SK-N-MC (cell line): Measurements from ENCODE around the gene PTPRJ.

ENCODE experiments used
- DNase-seq: peaks from one replicate; pipeline ENCODE4 v3.0.0-alpha.2; 2011; ENCODE audit warnings: low read depth, low spot score
- H3K27ac ChIP-seq: fragments of 200-600 bp; sonication (generic); 2 replicates; pipeline ENCODE4 v1.5.1; 2016; ENCODE audit warnings: mixed run types
- H3K36me3 ChIP-seq: fragments of 200-600 bp; sonication (generic); 2 replicates; pipeline ENCODE4 v1.6.1; 2017; ENCODE audit warnings: antibody characterized with exemption, low read length, mixed read lengths; ENCODE audit not compliant: insufficient read depth
- H3K4me3 ChIP-seq: fragments of 200-600 bp; sonication (generic); 2 replicates; pipeline ENCODE4 v1.5.1; 2016
- H3K9ac ChIP-seq: fragments of 200-600 bp; sonication (generic); 2 replicates; pipeline ENCODE4 v1.8.0; 2017; ENCODE audit warnings: mixed run types, mixed read lengths; ENCODE audit not compliant: insufficient read length
- H3K9me3 ChIP-seq: fragments of 200-600 bp; sonication (generic); 2 replicates; pipeline ENCODE4 v1.6.1; 2017; ENCODE audit warnings: low read depth, mild to moderate bottlenecking, antibody characterized with exemption, low read length, moderate library complexity, mixed read lengths
- EZH2 ChIP-seq: fragments of 200-600 bp; sonication (generic); IDR thresholded peaks from one replicate; pipeline ENCODE4 v1.6.1; 2017; ENCODE audit warnings: antibody characterized with exemption
- FOXP2 ChIP-seq: optimal IDR thresholded peaks from 2 replicates; pipeline ENCODE3; 2011; ENCODE audit warnings: mild to moderate bottlenecking, moderate library complexity; ENCODE audit not compliant: insufficient read depth; ENCODE audit errors: extremely low read length, control extremely low read depth
- POLR2AphosphoS5 ChIP-seq: IDR thresholded peaks from 2 replicates; pipeline ENCODE4 v1.6.1; 2012; ENCODE audit warnings: mild to moderate bottlenecking, low read depth, low read length, borderline replicate concordance

Gene PTPRJ

GRCh38 chr11:47967577-47968525, 12.5 kb upstream of the PTPRJ start:
- Histone ChIP-seq H3K9me3 (no peaks in the 10 kb centered on the region), H3K36me3 (no peaks in the 10 kb centered on the region), H3K27ac (no peak overlapping the region), H3K4me3 (no peak overlapping the region), H3K9ac (no peak overlapping the region)
- TF ChIP-seq FOXP2 (no peak), EZH2 (no peak), POLR2AphosphoS5 (no peak)
- DNase-seq, result no peak

GRCh38 chr11:47969401-47969800, 11.0 kb upstream of the PTPRJ start:
- no peaks in the 10 kb centered on the region for H3K9me3 ChIP-seq
- H3K4me3 ChIP-seq, result no peak overlapping the region
- no peak overlapping the region for H3K27ac ChIP-seq
- no peak overlapping the region for H3K9ac ChIP-seq
- DNase-seq, result no peak
- H3K36me3 ChIP-seq, result no peaks in the 10 kb centered on the region
- TF ChIP-seq POLR2AphosphoS5, result no peak
- TF ChIP-seq FOXP2, result no peak
- no peak for TF ChIP-seq EZH2

- no peak overlapping the region for H3K27ac ChIP-seq
- no peak for DNase-seq
- H3K36me3 ChIP-seq, result no peaks in the 10 kb centered on the region
- no peak overlapping the region for H3K9ac ChIP-seq
- no peak for TF ChIP-seq EZH2
- TF ChIP-seq POLR2AphosphoS5, result no peak
- no peak for TF ChIP-seq FOXP2
- H3K4me3 ChIP-seq, result no peak overlapping the region
- H3K9me3 ChIP-seq, result no peaks in the 10 kb centered on the region
Measured at GRCh38 chr11:47971501-47971900, 8.9 kb upstream of the PTPRJ start.

- TF ChIP-seq EZH2 (no peak), POLR2AphosphoS5 (no peak), FOXP2 (no peak)
- DNase-seq, result no peak
- no peak overlapping the region for H3K9ac ChIP-seq
- no peaks in the 10 kb centered on the region for H3K36me3 ChIP-seq
- no peak overlapping the region for H3K4me3 ChIP-seq
- no peaks in the 10 kb centered on the region for H3K9me3 ChIP-seq
- no peak overlapping the region for H3K27ac ChIP-seq
Measured at GRCh38 chr11:47973173-47973572, 7.2 kb upstream of the PTPRJ start.

- Histone ChIP-seq H3K4me3 (no peak overlapping the region), H3K36me3 (no peaks in the 10 kb centered on the region), H3K9me3 (no peaks in the 10 kb centered on the region), H3K27ac (no peak overlapping the region), H3K9ac (no peak overlapping the region)
- TF ChIP-seq POLR2AphosphoS5 (no peak), FOXP2 (no peak), EZH2 (no peak)
- DNase-seq, result no peak
Measured at GRCh38 chr11:47976931-47977330, 3.4 kb upstream of the PTPRJ start.

- TF ChIP-seq FOXP2 (no peak), EZH2 (no peak), POLR2AphosphoS5 (no peak)
- H3K36me3 ChIP-seq, result no peaks in the 10 kb centered on the region
- no peak overlapping the region for H3K27ac ChIP-seq
- no peak overlapping the region for H3K9ac ChIP-seq
- H3K4me3 ChIP-seq, result no peak overlapping the region
- no peak for DNase-seq
- H3K9me3 ChIP-seq, result no peaks in the 10 kb centered on the region
Measured at GRCh38 chr11:47977623-47978022, 2.7 kb upstream of the PTPRJ start.

- Histone ChIP-seq H3K27ac (no peak overlapping the region), H3K4me3 (peak overlapping the region; percentile 82), H3K36me3 (no peaks in the 10 kb centered on the region), H3K9ac (no peak overlapping the region), H3K9me3 (no peaks in the 10 kb centered on the region)
- DNase-seq, result no peak
- TF ChIP-seq EZH2, result no peak
- no peak for TF ChIP-seq POLR2AphosphoS5
Measured at GRCh38 chr11:47979378-47980087, 826 bp upstream of the PTPRJ start.

- Histone ChIP-seq H3K9ac (peak overlapping the region; percentile 62), H3K9me3 (no peaks in the 10 kb centered on the region), H3K4me3 (peak overlapping the region; percentile 82), H3K36me3 (no peaks in the 10 kb centered on the region), H3K27ac (no peak overlapping the region)
- DNase-seq, result no peak
- TF ChIP-seq POLR2AphosphoS5 (no peak), FOXP2 (no peak), EZH2 (no peak)
Measured at GRCh38 chr11:47980907-47981621, 705 bp downstream of the PTPRJ start.
